ENCODE results near the gene MYH6.
"Not testable (repeated sequence)": the region's sequence is repeated elsewhere in the genome, so short reads cannot be mapped to it uniquely, and the experiment has no call there.

MYH6 gene

GRCh38 chr14:23414254-23414653 lies 6.2 kb upstream of the MYH6 start:
- no peak for DNase-seq (ENCODE audit: low spot score)

- DNase-seq (ENCODE audit: low spot score): no peak
These were observed 5.6 kb upstream of the MYH6 start for GRCh38 chr14:23413681-23414080.

GRCh38 chr14:23411563-23412525 lies 3.8 kb upstream of the MYH6 start:
- DNase-seq (ENCODE audit: low spot score): no peak

- DNase-seq (ENCODE audit: low spot score): no peak
These were observed 2.0 kb upstream of the MYH6 start for GRCh38 chr14:23409966-23410635.

GRCh38 chr14:23409475-23409874 lies 1.4 kb upstream of the MYH6 start:
- no peak for DNase-seq (ENCODE audit: low spot score)

GRCh38 chr14:23408307-23408630 lies 196 bp upstream of the MYH6 start:
- no peak for DNase-seq (ENCODE audit: low spot score)

GRCh38 chr14:23406725-23407355 lies 1.2 kb downstream of the MYH6 start:
- no peak for DNase-seq (ENCODE audit: low spot score)

GRCh38 chr14:23406244-23406643 lies 1.8 kb downstream of the MYH6 start:
- no peak for DNase-seq (ENCODE audit: low spot score)

- DNase-seq (ENCODE audit: low spot score): no peak
These were observed 2.5 kb downstream of the MYH6 start for GRCh38 chr14:23405516-23406025.

GRCh38 chr14:23405096-23405495 lies 3.0 kb downstream of the MYH6 start:
- DNase-seq (ENCODE audit: low spot score): no peak

GRCh38 chr14:23404331-23404900 lies 3.7 kb downstream of the MYH6 start:
- DNase-seq (ENCODE audit: low spot score): no peak

GRCh38 chr14:23403908-23404307 lies 4.2 kb downstream of the MYH6 start:
- DNase-seq (ENCODE audit: low spot score): no peak

- no peak for DNase-seq (ENCODE audit: low spot score)
These were observed 5.0 kb downstream of the MYH6 start for GRCh38 chr14:23403139-23403438.

- DNase-seq (ENCODE audit: low spot score): no peak
These were observed 5.6 kb downstream of the MYH6 start for GRCh38 chr14:23402296-23403138.

- DNase-seq (ENCODE audit: low spot score): no peak
These were observed 6.8 kb downstream of the MYH6 start for GRCh38 chr14:23401291-23401690.

- not testable (repeated sequence) for DNase-seq (ENCODE audit: low spot score)
These were observed 7.5 kb downstream of the MYH6 start for GRCh38 chr14:23400496-23401149.

GRCh38 chr14:23399591-23399990 lies 8.5 kb downstream of the MYH6 start:
- DNase-seq (ENCODE audit: low spot score): no peak

- no peak for DNase-seq (ENCODE audit: low spot score)
These were observed 8.9 kb downstream of the MYH6 start for GRCh38 chr14:23399136-23399535.

GRCh38 chr14:23398348-23398747 lies 9.7 kb downstream of the MYH6 start:
- no peak for DNase-seq (ENCODE audit: low spot score)

- DNase-seq (ENCODE audit: low spot score): no peak
These were observed 11.2 kb downstream of the MYH6 start for GRCh38 chr14:23396781-23397407.

GRCh38 chr14:23396126-23396525 lies 11.9 kb downstream of the MYH6 start:
- DNase-seq (ENCODE audit: low spot score): no peak
